ENCODE data around the gene SLC32A1. TPM values are rescaled to one million over a fixed set of nuclear protein-coding genes. Genes with fewer than 3 reads are reported as not detected.

SLC32A1 gene
- total RNA-seq, 1 experiment from 2014 or later, result not detected

DNA sequence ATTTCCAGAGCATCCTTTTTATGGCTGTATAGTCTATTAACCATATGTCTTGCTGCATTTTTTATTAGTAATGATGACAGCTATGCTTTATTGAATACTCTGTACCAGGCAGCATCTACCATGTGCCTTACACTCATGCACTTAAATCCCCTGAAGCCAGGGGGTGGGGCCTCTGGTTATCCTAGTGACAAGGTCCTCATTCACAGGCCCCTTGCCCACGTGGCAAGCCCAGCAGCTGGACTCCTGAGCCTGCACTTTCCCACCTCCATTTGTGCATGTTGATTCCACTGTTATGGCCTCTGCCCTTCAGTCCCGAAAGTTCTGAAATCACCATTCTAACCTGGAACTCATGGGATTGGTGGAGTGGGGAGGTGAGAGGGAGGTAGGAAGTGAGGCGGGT lies 46.3 kb downstream of the SLC32A1 start:
- intact Hi-C loops (cut with micrococcal nuclease; ENCODE audit: unreplicated experiment), result no loop called here
- CTCF ChIA-PET, result interaction anchor here (0.5 kb wide), 1 partner anchor 9 kb away, joined by 4 read pairs; no protein-coding TSS in a partner anchor
- H3K4me1 Mint-ChIP-seq (ENCODE audit: low read depth, unreplicated experiment), result no peaks in the 10 kb centered on the region
- BruUV-seq (replicated peaks), result no TSS peak
- H3K36me3 Mint-ChIP-seq (ENCODE audit: insufficient read depth, unreplicated experiment), result peaks cover 36% of the 10 kb centered on the region
- no peaks in the 10 kb centered on the region for H3K27me3 Mint-ChIP-seq (ENCODE audit: unreplicated experiment)
- H3K9me3 Mint-ChIP-seq (ENCODE audit: low read depth, unreplicated experiment), result no peaks in the 10 kb centered on the region
- DNase-seq, result no peak
- no peak overlapping the region for H3K4me3 Mint-ChIP-seq (ENCODE audit: low read depth, unreplicated experiment)
- TF ChIP-seq, protein P1, sequence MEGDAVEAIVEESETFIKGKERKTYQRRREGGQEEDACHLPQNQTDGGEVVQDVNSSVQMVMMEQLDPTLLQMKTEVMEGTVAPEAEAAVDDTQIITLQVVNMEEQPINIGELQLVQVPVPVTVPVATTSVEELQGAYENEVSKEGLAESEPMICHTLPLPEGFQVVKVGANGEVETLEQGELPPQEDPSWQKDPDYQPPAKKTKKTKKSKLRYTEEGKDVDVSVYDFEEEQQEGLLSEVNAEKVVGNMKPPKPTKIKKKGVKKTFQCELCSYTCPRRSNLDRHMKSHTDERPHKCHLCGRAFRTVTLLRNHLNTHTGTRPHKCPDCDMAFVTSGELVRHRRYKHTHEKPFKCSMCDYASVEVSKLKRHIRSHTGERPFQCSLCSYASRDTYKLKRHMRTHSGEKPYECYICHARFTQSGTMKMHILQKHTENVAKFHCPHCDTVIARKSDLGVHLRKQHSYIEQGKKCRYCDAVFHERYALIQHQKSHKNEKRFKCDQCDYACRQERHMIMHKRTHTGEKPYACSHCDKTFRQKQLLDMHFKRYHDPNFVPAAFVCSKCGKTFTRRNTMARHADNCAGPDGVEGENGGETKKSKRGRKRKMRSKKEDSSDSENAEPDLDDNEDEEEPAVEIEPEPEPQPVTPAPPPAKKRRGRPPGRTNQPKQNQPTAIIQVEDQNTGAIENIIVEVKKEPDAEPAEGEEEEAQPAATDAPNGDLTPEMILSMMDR (IDR thresholded peaks at IDR 0.05; ENCODE audit: unreplicated experiment), result no peak
- no peak overlapping the region for H3K27ac Mint-ChIP-seq (ENCODE audit: unreplicated experiment)

DNA sequence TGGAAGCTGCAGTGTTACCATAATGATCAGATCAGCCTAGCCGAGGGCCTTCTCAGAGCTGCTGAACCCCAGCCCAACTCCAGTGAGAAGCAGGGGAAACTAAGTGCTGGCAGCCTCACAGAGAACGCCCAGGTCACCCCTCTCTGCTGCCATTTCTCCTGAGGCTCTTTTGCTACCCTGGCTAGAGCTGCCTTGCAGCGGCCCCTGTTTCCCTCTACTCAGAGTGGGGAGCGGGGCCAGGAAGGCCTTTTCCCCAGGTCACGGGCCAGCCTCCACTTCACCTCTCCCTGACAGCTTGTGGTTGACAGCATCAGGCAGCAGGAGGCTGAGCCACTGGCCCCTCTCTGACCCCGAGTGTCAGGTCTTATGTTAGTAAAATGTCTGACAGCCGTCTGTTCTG lies 46.7 kb downstream of the SLC32A1 start:
- CTCF ChIA-PET, result interaction anchor here (0.5 kb wide), 1 partner anchor 9 kb away, joined by 4 read pairs; no protein-coding TSS in a partner anchor
- H3K9me3 Mint-ChIP-seq (ENCODE audit: low read depth, unreplicated experiment), result no peaks in the 10 kb centered on the region
- H3K27ac Mint-ChIP-seq (ENCODE audit: unreplicated experiment), result no peak overlapping the region
- intact Hi-C loops (cut with micrococcal nuclease; ENCODE audit: unreplicated experiment), result no loop called here
- BruUV-seq (replicated peaks), result no TSS peak
- no peak for DNase-seq
- H3K4me3 Mint-ChIP-seq (ENCODE audit: low read depth, unreplicated experiment), result no peak overlapping the region
- no peaks in the 10 kb centered on the region for H3K4me1 Mint-ChIP-seq (ENCODE audit: low read depth, unreplicated experiment)
- TF ChIP-seq, protein P1 (IDR thresholded peaks at IDR 0.05; ENCODE audit: unreplicated experiment), result no peak
- H3K36me3 Mint-ChIP-seq (ENCODE audit: insufficient read depth, unreplicated experiment), result peaks cover 36% of the 10 kb centered on the region
- H3K27me3 Mint-ChIP-seq (ENCODE audit: unreplicated experiment), result no peaks in the 10 kb centered on the region

DNA sequence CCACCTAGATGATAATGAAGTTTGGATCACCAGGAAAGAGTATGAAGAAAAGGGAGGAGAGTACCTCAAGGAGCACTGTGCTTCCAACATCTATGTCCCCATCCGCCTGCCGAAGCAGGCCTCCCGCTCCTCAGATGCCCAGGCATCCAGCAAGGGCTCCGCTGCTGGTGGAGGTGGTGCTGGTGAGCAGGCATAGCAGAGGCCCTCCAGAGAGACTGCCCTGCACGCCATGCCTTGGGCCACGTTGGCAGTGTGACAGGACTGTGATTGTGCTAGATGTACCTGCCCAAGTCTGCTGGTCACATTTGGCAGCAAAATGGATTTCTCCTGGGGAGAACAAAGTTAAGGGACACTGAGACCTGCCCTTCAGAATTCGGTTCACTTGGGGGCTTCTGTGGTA lies 47.3 kb downstream of the SLC32A1 start:
- Mint-ChIP-seq H3K27ac (ENCODE audit: unreplicated experiment) (no peak overlapping the region), H3K36me3 (ENCODE audit: insufficient read depth, unreplicated experiment) (peaks cover 36% of the 10 kb centered on the region), H3K9me3 (ENCODE audit: low read depth, unreplicated experiment) (no peaks in the 10 kb centered on the region), H3K27me3 (ENCODE audit: unreplicated experiment) (no peaks in the 10 kb centered on the region), H3K4me1 (ENCODE audit: low read depth, unreplicated experiment) (no peaks in the 10 kb centered on the region), H3K4me3 (ENCODE audit: low read depth, unreplicated experiment) (no peak overlapping the region)
- no TSS peak for BruUV-seq (replicated peaks)
- CTCF ChIA-PET, result no interaction called here
- intact Hi-C loops (cut with micrococcal nuclease; ENCODE audit: unreplicated experiment), result no loop called here
- TF ChIP-seq, protein P1 (IDR thresholded peaks at IDR 0.05; ENCODE audit: unreplicated experiment), result no peak
- no peak for DNase-seq

DNA sequence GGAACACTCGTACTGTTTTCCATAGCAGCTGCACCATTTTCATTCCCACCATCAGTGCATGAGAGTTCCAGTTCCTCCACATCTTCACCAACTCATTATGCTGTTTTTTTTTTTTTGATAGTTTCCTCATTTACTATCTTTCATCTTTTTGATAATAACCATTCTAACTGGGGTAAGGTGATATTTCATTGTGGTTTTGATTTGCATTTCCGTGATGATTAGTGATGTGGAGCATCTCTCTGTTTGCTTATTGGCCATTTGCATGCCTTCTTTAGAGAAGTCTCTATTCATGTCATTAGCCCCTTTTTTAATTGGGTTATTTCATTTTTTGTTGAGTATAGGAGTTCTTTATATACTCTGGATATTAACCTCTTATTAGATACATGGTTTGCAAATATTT lies 49.9 kb downstream of the SLC32A1 start:
- Mint-ChIP-seq H3K4me1 (ENCODE audit: low read depth, unreplicated experiment) (peaks cover under 1% of the 10 kb centered on the region), H3K9me3 (ENCODE audit: low read depth, unreplicated experiment) (no peaks in the 10 kb centered on the region), H3K27ac (ENCODE audit: unreplicated experiment) (no peak overlapping the region), H3K4me3 (ENCODE audit: low read depth, unreplicated experiment) (no peak overlapping the region), H3K27me3 (ENCODE audit: unreplicated experiment) (no peaks in the 10 kb centered on the region), H3K36me3 (ENCODE audit: insufficient read depth, unreplicated experiment) (peaks cover 26% of the 10 kb centered on the region)
- DNase-seq, result no peak
- TF ChIP-seq, protein P1 (IDR thresholded peaks at IDR 0.05; ENCODE audit: unreplicated experiment), result no peak
- CTCF ChIA-PET, result no interaction called here
- BruUV-seq (replicated peaks), result no TSS peak
- intact Hi-C loops (cut with micrococcal nuclease; ENCODE audit: unreplicated experiment), result no loop called here
